Vagina (tissue), 2 donors: ENCODE results near the gene S100A13. TPM values are rescaled to one million over a fixed set of nuclear protein-coding genes. Genes with fewer than 3 reads are reported as not detected.

Experiments
- DNase-seq, 2 donors: peaks; one replicate each; pipeline ENCODE4 v3.0.0-alpha.2; 2017; ENCODE audit errors: extremely low spot score in 2 of 2
- H3K27ac ChIP-seq: fragments of 200-600 bp; sonication (generic); one replicate; pipeline ENCODE4 v1.5.1; 2019
- H3K27me3 ChIP-seq: fragments of 200-600 bp; sonication (generic); one replicate; pipeline ENCODE4 v1.5.1; 2019
- H3K36me3 ChIP-seq, 2 donors: fragments of 200-600 bp; sonication (generic); one replicate each; pipeline ENCODE4 v1.5.1; 2017 to 2019
- H3K4me1 ChIP-seq: fragments of 200-600 bp; sonication (generic); one replicate; pipeline ENCODE4 v1.5.1; 2019
- H3K4me3 ChIP-seq, 2 donors: fragments of 200-600 bp; sonication (generic); 1 replicate in 1 of 2; 2 replicates in 1 of 2; pipeline ENCODE4 v1.5.1; 2016 to 2019
- H3K9me3 ChIP-seq: fragments of 200-600 bp; sonication (generic); one replicate; pipeline ENCODE4 v1.5.1; 2019
- POLR2A ChIP-seq, 2 donors: fragments of 450-650 bp; IDR thresholded peaks; one replicate each; pipeline ENCODE4 v1.6.1; 2017; ENCODE audit warnings: antibody characterized with exemption in 2 of 2, mild to moderate bottlenecking in 2 of 2, moderate library complexity in 2 of 2
- POLR2AphosphoS5 ChIP-seq, 2 donors: sonication (generic); formaldehyde crosslinking; IDR thresholded peaks; one replicate each; pipeline ENCODE4 v1.9.0; 2017; ENCODE audit warnings: antibody characterized with exemption in 2 of 2, mild to moderate bottlenecking in 2 of 2, low read depth in 1 of 2; ENCODE audit not compliant: insufficient read depth in 1 of 2
- intact Hi-C: fragments of 100-400 bp; cut with DNase I; formaldehyde crosslinking; loops from one replicate; pipeline ENCODE4 v1.15.1; 2023
- total RNA-seq: library from RNA; depleted of rRNA; stranded (reverse); fragments of >200 nt; gene quantifications from one replicate; pipeline ENCODE4 v1.2.3, GENCODE V29; 2016
- TF ChIP-seq, protein P1 (sequence below), 3 experiments: fragments of 450-650 bp in 2 of 3; fragments of 200-600 bp in 1 of 3; sonication (generic) in 1 of 3; IDR thresholded peaks; one replicate each; pipeline ENCODE4 v1.5.1; 2017 to 2019; ENCODE audit warnings: antibody characterized with exemption in 3 of 3, mild to moderate bottlenecking in 2 of 3, moderate library complexity in 2 of 3

Gene S100A13
- total RNA-seq, 1 donor from 2014 or later, result 116 TPM

DNA sequence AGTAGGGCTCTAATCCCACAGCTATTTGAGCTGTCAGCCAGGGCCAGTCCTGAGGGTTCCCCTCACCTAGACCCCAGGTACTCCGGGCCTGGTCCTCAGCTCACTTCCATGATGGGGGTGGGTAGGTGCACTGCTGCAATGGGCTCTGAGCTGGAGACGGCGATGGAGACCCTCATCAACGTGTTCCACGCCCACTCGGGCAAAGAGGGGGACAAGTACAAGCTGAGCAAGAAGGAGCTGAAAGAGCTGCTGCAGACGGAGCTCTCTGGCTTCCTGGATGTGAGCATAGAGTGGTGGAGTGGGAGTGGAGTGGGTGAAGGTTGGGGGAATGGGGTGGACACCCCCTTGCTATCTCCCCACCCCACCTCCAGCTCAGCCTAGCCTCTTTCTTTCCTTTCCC is 3.1 kb upstream of the S100A13 start:
- intact Hi-C loops, result no loop called here
- no peak for TF ChIP-seq POLR2AphosphoS5 (IDR thresholded peaks at IDR 0.05; ENCODE audit: insufficient read depth in 1 of 2, low read depth in 1 of 2)
- no peak for TF ChIP-seq POLR2A (IDR thresholded peaks at IDR 0.05)
- TF ChIP-seq, protein P1, sequence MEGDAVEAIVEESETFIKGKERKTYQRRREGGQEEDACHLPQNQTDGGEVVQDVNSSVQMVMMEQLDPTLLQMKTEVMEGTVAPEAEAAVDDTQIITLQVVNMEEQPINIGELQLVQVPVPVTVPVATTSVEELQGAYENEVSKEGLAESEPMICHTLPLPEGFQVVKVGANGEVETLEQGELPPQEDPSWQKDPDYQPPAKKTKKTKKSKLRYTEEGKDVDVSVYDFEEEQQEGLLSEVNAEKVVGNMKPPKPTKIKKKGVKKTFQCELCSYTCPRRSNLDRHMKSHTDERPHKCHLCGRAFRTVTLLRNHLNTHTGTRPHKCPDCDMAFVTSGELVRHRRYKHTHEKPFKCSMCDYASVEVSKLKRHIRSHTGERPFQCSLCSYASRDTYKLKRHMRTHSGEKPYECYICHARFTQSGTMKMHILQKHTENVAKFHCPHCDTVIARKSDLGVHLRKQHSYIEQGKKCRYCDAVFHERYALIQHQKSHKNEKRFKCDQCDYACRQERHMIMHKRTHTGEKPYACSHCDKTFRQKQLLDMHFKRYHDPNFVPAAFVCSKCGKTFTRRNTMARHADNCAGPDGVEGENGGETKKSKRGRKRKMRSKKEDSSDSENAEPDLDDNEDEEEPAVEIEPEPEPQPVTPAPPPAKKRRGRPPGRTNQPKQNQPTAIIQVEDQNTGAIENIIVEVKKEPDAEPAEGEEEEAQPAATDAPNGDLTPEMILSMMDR (IDR thresholded peaks at IDR 0.05), result no peak
- DNase-seq, result no peak
- Histone ChIP-seq H3K4me1 (peaks cover 47% of the 10 kb centered on the region), H3K27ac (peak overlapping the region; percentile 48), H3K9me3 (no peaks in the 10 kb centered on the region), H3K36me3 (no peaks in the 10 kb centered on the region), H3K27me3 (no peaks in the 10 kb centered on the region), H3K4me3 (no peak overlapping the region)

DNA sequence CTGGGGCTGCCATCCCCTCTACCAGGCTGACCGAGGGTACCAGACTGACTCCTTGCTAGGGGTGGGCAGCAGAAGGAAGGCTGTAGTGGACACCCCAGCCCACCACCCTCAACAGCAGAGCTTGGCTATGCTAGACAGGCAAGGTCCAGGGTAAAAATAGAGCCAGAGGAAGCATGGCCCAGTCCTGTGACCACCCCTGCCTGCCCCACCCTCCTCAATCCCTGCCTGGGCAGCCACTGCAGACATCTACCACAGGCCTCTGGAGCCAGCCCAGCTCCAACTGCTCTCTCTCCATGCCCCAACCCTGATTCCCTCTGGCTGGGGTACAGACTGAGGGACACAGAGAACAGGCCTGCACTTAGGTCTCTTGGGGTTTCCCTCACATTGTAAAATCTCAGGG is 2.7 kb upstream of the S100A13 start:
- DNase-seq, result no peak
- Histone ChIP-seq H3K36me3 (no peaks in the 10 kb centered on the region), H3K27me3 (no peaks in the 10 kb centered on the region), H3K27ac (peak overlapping the region; percentile 48), H3K9me3 (no peaks in the 10 kb centered on the region), H3K4me3 (no peak overlapping the region), H3K4me1 (peaks cover 47% of the 10 kb centered on the region)
- intact Hi-C loops, result loop anchor here (5.0 kb wide), 1 partner anchor 98 kb away; no protein-coding TSS in a partner anchor
- TF ChIP-seq POLR2A (IDR thresholded peaks at IDR 0.05), result no peak
- TF ChIP-seq, protein P1 (IDR thresholded peaks at IDR 0.05), result no peak
- no peak for TF ChIP-seq POLR2AphosphoS5 (IDR thresholded peaks at IDR 0.05; ENCODE audit: insufficient read depth in 1 of 2, low read depth in 1 of 2)

DNA sequence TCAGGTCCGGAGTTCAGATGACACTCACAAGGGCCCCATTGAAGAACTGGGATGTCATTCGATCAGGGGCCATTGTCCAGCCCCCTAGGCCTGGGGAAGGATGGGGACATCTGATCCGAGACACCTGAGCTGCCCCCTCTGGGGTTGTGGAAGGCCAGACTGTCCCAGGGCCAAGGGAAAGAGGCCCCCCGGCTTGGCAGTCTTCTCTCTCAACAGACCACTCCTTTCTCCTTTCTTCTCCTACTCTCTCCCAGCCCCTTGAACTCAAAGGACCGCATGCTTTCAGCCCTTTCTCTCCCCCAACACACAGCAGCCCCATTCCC is 2.0 kb upstream of the S100A13 start:
- Histone ChIP-seq H3K9me3 (no peaks in the 10 kb centered on the region), H3K27ac (peak overlapping the region; percentile 48), H3K4me3 (no peak overlapping the region), H3K36me3 (no peaks in the 10 kb centered on the region), H3K4me1 (peaks cover 48% of the 10 kb centered on the region), H3K27me3 (no peaks in the 10 kb centered on the region)
- intact Hi-C loops, result loop anchor here (5.0 kb wide), 1 partner anchor 97 kb away; no protein-coding TSS in a partner anchor
- no peak for DNase-seq
- no peak for TF ChIP-seq POLR2A (IDR thresholded peaks at IDR 0.05)
- TF ChIP-seq, protein P1 (IDR thresholded peaks at IDR 0.05), result no peak
- TF ChIP-seq POLR2AphosphoS5 (IDR thresholded peaks at IDR 0.05; ENCODE audit: insufficient read depth in 1 of 2, low read depth in 1 of 2), result no peak

DNA sequence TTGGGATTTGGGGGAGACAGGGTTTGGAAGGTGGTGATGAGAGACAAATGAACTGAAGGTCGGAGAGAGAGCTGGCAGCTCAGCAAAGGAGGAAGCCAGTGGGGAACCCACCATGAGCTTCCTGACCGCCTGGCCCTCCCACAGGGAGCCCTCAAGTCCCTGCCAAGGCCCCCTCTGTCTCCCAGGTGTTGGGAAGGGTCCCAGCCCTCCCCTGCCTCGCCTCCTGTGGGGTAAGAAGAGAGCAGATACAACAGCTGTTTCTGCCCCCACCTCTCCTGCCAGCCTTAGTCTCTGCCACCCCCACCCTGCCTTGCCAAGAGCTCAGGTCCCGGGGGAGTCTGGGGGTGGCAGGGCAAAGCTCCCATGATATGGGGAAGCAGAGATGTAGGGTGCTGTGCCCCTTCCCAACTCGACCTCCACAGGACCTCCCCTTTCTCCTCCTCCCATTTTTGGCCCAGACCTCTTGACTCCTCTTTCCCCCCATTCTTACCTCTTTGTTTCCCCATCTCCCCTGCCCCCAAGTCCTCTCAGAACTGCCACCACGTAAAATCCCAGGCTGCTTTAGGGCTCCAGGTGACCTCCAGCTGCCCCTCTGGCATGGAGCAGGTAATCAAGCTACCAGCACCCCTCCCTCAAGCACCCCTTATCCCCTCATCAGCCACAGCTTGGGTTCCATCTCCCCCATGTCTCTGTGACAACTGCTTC is 1.5 kb upstream of the S100A13 start:
- no peak for TF ChIP-seq POLR2A (IDR thresholded peaks at IDR 0.05)
- TF ChIP-seq, protein P1 (IDR thresholded peaks at IDR 0.05), result no peak
- no peak for TF ChIP-seq POLR2AphosphoS5 (IDR thresholded peaks at IDR 0.05; ENCODE audit: insufficient read depth in 1 of 2, low read depth in 1 of 2)
- no peaks in the 10 kb centered on the region for H3K27me3 ChIP-seq
- peak overlapping the region; percentile 95 for H3K27ac ChIP-seq
- no peak overlapping the region for H3K4me3 ChIP-seq
- no peaks in the 10 kb centered on the region for H3K9me3 ChIP-seq
- intact Hi-C loops, result loop anchor here (5.0 kb wide), 1 partner anchor 96 kb away; no protein-coding TSS in a partner anchor
- no peaks in the 10 kb centered on the region for H3K36me3 ChIP-seq
- H3K4me1 ChIP-seq, result peaks cover 48% of the 10 kb centered on the region
- no peak for DNase-seq
